HG02870 (cell line): ENCODE measurements around the gene CNTNAP2.
"Not testable (repeated sequence)": the region's sequence is repeated elsewhere in the genome, so short reads cannot be mapped to it uniquely, and the experiment has no call there.

ENCODE experiments used
- ATAC-seq: cut with Tn5 transposase; IDR thresholded peaks from one replicate; pipeline ENCODE4 v1.9.1; 2021; ENCODE audit warnings: mild to moderate bottlenecking, moderate library complexity; ENCODE audit not compliant: unreplicated experiment

Gene CNTNAP2

GRCh38 chr7:148041156-148041555 lies 1924.6 kb downstream of the CNTNAP2 start:
- no peak for ATAC-seq

GRCh38 chr7:148042935-148043631 lies 1926.5 kb downstream of the CNTNAP2 start:
- ATAC-seq: no peak

GRCh38 chr7:148044173-148044572 lies 1927.6 kb downstream of the CNTNAP2 start:
- no peak for ATAC-seq

DNA sequence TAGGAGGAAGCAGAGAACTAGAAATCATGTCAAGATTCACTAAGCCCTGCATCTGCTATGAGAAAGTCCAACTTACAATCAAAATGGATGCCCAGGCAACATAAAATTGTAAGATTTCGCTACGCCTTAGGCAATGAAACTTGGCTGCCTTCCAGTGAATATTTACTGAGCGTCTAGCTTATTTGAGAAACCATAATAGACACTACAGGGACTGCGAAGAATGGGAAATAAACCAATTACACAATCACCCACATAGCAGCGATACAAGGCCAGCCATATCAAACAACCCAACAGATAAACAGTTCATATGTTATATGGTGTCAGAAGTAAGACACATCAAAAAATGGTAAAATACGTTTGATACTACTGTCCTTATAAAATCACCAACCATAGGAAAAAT lies 1928.9 kb downstream of the CNTNAP2 start:
- no peak for ATAC-seq

DNA sequence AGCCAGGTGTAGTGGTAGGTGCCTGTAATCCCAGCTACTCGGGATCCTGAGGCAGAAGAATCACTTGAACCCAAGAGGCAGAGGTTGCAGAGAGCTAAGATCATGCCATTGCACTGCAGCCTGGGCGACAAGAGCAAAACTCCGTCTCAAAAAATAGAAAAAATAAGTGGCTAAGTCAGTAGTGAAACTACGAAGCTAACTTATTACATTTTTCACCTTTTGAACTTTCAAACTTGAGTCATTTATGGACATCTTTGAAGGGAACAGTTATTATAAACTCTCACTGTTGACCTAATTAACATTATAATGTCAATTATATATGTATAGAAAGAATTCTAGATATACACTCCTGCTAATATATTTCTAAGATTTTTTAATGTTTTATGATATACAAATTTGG lies 1932.5 kb downstream of the CNTNAP2 start:
- no peak for ATAC-seq

- no peak for ATAC-seq
These were observed 1934.0 kb downstream of the CNTNAP2 start for GRCh38 chr7:148050492-148051158.

GRCh38 chr7:148056406-148056805 lies 1939.8 kb downstream of the CNTNAP2 start:
- no peak for ATAC-seq

GRCh38 chr7:148058092-148058491 lies 1941.5 kb downstream of the CNTNAP2 start:
- no peak for ATAC-seq

DNA sequence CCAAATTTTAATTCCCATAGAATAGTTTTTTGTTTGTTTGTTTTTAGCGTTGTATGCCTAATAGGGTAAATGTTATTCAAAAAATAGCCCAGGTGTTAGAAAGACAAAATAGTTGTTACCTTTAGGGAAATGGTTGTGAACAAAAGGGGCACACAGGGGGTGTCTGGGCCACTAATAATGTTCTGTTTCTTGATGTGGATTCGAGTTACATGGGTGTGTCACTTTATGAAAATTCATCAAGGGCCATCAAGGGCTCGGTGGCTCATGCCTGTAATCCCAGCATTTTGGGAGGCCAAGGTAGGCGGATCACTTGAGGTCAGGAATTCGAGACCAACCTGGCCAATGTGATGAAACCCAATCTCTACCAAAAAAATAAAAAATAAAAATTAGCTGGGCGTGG lies 1942.2 kb downstream of the CNTNAP2 start:
- ATAC-seq: no peak

DNA sequence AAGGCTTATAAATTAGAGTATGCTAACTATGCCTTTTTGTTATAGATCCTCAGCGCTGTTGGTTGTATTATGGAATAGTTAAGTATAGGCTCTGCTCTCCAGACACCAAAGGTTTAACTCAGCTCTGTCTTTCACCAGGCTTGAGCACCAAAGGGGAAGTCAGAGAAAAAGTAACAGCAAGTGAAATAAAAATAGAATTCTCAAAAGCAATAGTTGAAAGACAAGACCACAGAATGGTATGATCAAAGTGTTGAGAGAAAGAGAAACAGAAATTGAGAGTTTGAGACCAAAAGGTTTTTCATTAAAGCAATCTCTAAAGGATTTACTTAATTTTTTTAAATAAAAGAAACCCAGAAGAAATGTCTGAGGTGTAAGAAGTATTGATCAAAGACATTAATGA lies 1944.1 kb downstream of the CNTNAP2 start:
- ATAC-seq: no peak

DNA sequence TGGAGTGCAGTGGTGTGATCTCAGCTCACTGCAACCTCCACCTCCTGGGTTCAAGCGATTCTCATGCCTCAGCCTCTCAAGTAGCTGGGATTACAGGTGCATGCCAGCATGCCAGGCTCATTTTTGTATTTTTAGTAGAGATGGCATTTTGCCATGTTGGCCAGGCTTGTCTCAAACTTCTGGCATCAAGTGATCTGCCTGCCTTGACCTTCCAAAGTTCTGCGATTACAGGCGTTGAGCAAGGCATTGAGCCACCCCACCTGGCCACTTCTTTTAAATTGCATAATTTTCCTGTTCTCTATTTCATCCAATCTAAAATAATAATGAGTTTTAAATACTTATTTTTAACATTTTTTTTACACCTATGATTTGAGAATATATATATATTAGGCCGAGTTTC lies 1961.5 kb downstream of the CNTNAP2 start:
- ATAC-seq: not testable (repeated sequence)

GRCh38 chr7:148079206-148080080 lies 1962.8 kb downstream of the CNTNAP2 start:
- ATAC-seq: no peak

- ATAC-seq: no peak
These were observed 1966.8 kb downstream of the CNTNAP2 start for GRCh38 chr7:148083448-148083847.

GRCh38 chr7:148084138-148084537 lies 1967.5 kb downstream of the CNTNAP2 start:
- no peak for ATAC-seq

DNA sequence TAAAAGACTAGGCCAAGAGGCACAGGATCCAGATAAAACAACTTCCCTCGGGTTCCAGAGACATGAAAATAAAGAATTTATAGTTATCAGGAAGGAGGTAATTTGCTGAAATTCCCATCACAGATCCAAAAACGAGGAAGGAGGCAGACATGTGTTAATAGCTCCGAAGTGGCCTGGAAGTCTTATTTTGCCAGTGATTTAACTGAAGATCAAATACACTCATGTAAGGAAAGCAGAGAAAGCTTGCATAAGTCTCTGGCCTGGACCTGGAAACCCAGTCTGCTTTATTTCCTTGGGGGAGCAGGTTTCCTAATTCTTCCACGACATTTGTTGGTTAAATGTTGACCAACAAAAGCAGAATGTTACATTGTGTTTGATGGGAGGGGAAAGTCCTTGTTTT lies 1975.3 kb downstream of the CNTNAP2 start:
- no peak for ATAC-seq

DNA sequence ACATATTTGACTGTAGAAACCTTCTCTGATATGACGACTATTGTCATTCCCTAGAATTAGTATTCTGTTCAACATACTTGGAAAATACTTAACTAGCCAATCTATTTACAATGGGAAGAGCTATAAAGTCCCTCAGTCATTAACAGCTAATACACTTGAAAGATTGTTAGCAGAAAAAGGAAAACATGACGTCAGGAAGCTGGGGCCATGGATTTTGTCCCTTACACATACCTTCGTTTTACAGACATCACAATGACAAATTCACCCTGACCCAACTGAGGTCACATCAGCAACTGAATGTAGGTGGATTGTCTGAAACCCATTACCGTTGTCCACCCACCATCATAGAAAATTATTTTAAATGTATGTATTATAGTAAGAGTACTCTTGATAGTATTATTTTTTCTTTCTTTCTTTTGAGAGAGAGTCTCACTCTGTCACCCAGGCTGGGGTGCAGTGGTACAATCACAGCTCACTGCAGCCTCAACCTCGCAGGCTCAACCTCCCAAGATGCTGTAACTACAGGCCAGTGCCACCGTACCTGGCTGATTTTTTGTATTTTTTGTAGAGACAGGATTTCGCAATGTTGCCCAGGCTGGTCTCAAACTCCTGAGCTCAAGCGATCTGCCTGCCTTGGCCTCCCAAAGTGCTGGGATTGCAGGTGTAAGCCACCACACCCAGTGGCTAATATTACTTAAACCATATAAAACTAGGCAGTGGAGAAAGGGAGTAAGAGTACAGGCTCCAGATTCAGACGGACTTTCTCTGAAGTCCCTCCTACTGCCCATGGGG lies 1977.0 kb downstream of the CNTNAP2 start:
- no peak for ATAC-seq

DNA sequence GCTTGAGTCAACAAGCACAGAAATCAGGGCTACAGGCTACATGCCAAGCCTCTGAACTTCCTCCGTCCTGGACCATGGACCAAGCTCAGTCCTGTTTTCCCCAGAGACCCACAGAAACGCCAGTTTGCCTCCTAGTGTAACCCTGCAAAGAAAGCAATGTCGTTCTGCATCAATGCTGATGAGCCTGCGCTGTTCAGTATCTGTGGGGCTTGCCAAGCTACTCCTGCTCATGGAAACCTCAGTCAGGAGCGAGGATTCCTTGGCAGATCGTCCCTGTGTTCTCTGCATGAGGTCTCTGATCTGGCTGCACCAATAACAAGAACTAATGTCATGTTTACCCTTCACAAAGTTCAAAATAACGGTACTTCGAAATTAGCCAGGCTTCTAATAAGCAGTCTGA lies 1978.5 kb downstream of the CNTNAP2 start:
- no peak for ATAC-seq

- ATAC-seq: no peak
These were observed 1987.6 kb downstream of the CNTNAP2 start for GRCh38 chr7:148104136-148104716.

DNA sequence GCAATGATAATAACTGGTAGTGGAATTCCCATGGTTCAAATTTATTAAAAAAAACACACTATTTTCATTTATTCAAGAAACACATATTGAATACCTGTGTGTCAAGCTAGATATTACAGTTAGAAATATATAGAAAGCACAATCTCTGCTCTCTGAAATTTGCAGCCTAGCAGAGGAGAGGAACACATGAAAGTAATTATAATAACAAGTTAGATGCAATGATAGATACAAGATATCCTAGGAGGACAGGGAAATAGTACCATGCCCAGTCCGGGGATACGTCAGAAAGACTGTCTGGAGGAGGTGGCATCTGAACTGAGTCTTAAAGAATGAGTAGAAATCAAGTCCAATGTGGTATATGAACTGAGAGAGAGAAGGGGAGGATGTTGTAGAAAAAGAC lies 1988.3 kb downstream of the CNTNAP2 start:
- no peak for ATAC-seq

DNA sequence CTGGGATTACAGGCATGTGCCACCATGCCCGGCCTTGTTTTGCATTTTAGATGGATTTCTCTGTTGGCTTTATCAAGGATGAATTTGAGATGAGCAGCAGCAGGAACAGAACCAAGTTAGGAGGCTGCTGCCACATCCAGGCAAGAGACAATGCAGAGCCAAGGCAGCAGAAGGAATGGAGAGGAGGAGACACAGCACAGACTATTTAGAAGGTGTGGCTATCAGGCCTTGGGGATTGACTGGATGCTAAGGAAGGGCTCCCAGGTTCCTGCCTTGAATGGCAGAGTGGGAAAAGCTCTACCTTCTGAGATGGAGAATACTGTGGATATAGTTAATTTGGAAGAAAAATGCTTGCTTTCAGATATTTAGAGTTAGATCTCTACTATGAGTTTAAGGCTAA lies 1989.3 kb downstream of the CNTNAP2 start:
- ATAC-seq: no peak
